Measurements from ENCODE around the gene DTX3.
"Not testable (repeated sequence)": the region's sequence is repeated elsewhere in the genome, so short reads cannot be mapped to it uniquely, and the experiment has no call there.

Gene DTX3

DNA sequence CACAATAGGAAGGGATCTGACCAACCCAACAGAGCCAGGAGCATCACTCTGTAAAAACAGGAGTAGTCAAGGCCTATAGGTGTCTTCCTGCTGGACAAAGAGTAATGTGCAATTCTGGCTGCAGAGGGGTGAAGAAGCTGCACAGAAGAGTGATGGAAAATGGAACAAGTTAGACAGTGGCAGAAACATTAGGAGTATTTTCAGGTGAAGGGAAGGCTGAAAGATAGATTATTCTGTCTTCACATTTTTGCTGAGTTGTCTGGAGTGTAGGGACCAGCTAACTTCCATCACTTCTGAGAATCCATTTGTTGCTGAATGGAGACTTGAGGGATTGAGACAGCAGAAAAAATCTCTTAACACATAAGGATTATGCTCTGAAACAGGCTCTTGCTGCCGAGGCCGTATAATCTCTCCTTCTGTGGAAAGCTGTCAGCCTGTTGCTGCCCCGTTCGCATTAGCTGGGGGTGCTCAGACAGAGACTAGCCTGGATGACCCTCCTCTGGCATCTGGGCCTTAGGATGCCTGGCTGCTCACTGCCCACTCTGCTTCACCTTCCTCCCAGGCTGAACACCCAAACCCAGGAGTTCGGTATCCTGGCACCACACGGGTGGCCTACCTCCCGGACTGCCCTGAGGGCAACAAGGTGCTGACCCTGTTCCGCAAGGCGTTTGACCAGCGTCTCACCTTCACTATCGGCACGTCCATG, 3.5 kb downstream of the DTX3 start:
- no peak for DNase-seq (ENCODE audit: low read depth)

- DNase-seq (ENCODE audit: low read depth): no peak
These were observed 4.6 kb downstream of the DTX3 start for GRCh38 chr12:57609101-57609780.

DNA sequence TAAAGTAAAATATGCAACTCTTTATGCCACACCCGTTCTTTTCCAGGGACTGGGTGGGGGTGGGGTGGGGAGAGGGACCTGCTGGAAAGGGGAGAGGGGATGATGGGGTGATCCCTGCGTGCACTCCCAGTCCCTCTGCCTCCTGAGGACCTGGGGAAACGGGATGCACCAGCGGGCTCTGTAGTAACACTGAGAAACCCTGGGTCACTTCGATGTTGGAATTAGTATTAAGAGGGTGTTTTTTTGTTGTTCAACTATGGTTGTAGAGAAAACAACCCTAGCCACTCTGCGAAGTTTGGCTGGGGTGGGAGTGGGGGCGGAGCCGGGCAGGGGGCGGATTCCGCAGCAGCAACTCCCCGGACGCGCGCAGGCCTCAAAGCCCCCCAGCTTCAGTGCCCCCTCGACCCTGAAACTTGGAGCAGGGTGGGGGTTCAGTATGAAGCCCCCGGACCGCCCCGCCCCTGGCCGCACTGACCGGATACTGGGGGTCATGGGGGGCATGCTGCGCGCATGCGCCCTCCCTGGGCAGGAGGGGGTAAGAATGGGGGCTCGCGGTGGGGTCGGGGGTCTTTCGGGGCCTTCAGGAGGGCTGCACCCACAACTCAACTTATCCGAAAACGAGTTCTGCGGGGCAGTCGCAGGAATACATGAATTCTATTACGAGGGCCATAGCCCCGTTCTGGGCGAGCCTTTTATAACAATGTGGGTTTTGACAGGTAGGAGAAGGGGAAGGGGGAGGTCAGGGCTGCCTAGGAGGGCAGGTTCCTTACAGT, 5.3 kb downstream of the DTX3 start:
- no peak for DNase-seq (ENCODE audit: low read depth)

DNA sequence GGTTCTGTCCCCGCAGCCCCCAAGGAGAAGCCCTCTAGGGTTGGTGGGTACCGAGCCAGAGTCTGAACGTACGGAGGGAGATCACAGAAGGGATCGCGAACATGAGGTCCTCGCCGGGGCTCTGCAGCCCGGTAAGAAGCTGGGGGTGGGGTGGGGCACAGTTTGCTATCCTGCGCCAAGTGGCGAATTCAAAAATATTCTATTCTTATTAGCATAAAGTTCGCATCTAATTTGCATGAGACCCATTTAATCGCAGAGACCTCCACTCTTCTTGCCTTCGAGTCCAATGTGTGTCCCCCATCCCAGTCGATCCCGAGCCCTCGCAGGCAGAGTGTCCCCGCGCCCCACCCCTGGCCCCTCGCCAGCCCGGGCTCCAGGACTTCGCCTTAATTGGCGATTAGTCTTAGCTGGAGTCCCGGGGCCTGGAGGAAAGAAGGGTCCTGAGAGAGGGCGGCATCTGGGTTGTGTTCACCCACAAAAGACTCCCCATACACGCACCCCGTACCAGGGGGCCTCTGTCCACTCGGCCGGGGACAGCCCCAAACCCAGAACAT, 6.0 kb downstream of the DTX3 start:
- DNase-seq (ENCODE audit: low read depth): no peak

DNA sequence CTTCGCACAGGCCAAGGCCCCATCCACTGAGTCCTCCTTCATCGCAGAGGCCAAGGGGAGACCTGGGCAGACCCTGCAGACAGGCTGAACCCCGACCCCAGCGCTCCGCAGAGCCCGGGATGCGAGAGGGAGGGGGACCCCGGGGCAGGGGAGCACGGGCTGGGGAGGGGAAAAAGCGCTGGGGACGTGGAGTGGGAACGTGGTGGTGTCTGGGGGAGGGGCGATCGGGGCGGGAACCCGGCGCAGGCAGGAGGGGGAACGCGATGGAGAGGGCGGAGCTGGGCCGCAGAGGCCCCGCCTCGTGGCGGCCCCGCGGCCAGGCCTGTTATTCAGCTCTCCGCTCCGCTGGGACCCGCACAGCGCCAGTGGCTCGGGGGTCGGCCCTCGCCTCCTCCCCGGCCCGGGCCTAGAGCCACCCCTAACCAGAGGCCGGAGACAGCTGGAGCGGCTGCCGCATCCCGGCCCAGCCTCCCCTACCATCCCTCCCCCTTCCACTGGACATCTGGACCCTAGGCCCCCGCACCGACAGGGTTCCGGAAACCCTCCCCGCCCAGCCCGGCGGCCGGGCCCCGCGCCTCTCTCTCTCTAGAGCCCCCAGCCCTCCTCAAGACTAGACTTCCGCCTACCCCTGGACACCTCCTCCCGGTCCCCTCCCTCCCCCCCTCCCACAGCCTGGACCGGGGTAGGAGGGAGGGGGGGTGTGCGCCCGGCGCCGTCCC, 6.6 kb downstream of the DTX3 start, which contains the start of gene ARHGEF25:
Gene ARHGEF25 (plus strand): TSS at position 328 of the 719 bp plus-strand sequence. CDS start 460 bp downstream, outside the sequence.
- DNase-seq (ENCODE audit: low read depth): peak; percentile 27

GRCh38 chr12:57611827-57612710, 7.4 kb downstream of the DTX3 start:
- no peak for DNase-seq (ENCODE audit: low read depth)

DNA sequence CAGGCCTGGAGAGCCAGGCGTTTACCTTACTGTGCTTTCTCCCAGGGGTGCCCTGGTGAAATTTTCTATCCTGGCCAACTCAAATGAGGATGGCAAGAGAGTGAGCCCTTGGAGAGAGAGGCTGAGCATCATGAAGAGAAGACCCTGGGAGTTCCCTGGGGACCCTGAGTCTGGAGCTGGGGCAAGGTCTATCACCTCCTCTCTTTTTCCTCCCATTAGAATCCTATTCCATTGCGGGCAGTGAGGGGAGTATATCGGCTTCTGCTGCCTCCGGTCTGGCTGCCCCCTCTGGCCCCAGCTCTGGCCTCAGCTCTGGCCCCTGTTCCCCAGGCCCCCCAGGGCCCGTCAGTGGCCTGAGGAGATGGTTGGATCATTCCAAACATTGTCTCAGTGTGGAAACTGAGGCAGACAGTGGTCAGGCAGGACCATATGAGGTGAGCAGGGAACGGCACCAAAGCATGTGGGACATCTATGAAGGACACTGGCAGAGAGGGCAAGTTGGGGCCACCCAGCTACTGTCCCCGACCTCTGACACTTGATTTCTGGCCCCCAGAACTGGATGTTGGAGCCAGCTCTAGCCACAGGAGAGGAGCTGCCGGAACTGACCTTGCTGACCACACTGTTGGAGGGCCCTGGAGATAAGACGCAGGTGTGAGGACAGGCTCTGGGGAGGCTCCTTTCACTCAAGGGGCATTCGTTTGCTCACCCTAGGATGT, 8.2 kb downstream of the DTX3 start:
- no peak for DNase-seq (ENCODE audit: low read depth)

GRCh38 chr12:57613427-57614109, 8.9 kb downstream of the DTX3 start:
- DNase-seq (ENCODE audit: low read depth): no peak

DNA sequence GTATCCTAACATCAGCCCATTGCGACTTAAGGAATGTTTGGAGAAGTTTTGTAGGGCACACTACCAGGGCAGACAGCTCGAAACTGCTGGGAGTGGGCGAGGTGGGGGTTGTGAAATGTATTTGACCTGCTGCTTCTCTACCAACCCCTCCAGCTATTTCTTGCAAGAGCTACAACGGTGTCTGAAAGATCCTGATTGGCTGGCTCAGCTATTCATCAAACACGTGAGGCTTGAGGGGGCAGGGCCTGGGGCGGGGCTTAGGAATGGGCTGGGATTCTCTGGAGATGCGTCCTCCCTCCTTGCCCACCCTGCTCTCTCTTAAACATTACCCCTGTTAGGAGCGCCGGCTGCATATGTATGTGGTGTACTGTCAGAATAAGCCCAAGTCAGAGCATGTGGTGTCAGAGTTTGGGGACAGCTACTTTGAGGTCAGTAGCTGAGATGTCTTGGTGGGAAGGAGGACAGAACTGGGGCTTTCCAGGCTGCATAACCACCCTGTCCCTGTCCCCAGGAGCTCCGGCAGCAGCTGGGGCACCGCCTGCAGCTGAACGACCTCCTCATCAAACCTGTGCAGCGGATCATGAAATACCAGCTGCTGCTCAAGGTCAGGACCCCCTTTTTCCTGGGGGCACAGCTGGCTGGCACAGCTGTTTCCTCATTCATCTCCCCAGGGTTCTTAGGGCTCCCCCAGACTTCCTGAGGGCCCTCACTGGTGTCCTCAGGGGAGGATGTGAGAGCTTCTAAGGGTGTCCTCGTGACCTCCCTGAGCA, 9.7 kb downstream of the DTX3 start:
- DNase-seq (ENCODE audit: low read depth): no peak

DNA sequence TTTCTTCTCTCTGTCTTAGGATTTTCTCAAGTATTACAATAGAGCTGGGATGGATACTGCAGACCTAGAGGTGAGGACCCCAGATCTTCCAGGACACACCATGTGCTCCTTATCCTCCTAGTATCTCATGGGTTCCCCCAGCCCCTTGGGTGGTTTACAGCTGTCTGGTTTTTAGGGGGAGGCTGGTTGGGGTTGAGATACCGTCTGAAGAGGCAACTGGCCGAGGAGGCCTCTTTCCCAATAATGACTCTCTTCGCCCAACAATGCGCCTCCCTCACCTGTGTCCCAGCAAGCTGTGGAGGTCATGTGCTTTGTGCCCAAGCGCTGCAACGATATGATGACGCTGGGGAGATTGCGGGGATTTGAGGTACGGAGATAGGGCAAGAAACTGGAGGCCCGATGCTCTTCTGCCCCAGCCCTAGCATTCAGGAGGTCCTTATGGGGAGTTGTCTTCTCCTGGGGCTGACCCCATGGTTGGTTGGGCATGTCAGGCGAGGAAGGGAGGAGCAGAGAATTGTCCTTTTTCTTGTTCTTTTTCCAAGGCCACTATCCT, 10.4 kb downstream of the DTX3 start:
- no peak for DNase-seq (ENCODE audit: low read depth)

- DNase-seq (ENCODE audit: low read depth): no peak
These were observed 11.0 kb downstream of the DTX3 start for GRCh38 chr12:57615637-57616036.

DNA sequence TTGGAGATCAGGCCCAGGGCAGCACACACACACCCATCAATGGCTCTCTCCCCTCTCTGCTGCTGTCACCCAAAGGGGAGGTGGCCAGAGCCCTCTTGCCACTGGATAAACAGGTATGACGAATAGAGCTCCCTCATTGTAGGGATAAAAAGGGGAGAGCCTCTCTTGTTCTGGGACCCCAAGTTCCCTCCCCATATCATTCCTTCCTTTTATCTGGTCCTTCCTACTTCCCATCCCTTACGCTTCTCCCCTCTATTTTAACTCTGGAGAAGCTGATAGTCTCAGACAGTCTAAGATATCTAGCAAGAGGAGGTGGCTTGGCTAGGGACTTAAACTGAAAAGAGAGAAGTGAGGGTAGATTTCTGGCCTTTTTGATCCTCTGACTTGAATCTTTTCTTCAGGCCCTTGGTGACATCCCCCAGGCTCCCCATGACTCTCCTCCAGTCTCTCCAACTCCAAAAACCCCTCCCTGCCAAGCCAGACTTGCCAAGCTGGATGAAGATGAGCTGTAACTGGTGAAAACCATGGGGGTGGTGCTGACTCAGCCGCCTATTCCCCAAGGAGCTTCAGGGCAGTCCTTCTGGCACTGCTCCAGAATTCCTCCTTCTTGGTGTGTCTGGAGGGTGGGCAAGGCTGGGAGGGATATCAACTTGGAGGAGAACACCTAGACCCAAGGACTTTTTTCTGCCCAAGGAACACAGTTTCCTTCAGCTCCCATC, 11.9 kb downstream of the DTX3 start:
- no peak for DNase-seq (ENCODE audit: low read depth)

- DNase-seq (ENCODE audit: low read depth): no peak
These were observed 13.3 kb downstream of the DTX3 start for GRCh38 chr12:57617942-57618341.

- not testable (repeated sequence) for DNase-seq (ENCODE audit: low read depth)
These were observed 13.8 kb downstream of the DTX3 start for GRCh38 chr12:57618431-57618830.

GRCh38 chr12:57618966-57619433, 14.4 kb downstream of the DTX3 start:
- no peak for DNase-seq (ENCODE audit: low read depth)

- DNase-seq (ENCODE audit: low read depth): no peak
These were observed 15.0 kb downstream of the DTX3 start for GRCh38 chr12:57619434-57620244.

Measured in stimulated activated CD8-positive, alpha-beta memory T cell treated with anti-CD3 and anti-CD28 coated beads, Interleukin-12 subunit alpha, Interleukin-12 subunit beta, amount 100 ng/mL, for 4 hours (primary cell).